ENCODE measurements around the gene MACROD2.

DNA sequence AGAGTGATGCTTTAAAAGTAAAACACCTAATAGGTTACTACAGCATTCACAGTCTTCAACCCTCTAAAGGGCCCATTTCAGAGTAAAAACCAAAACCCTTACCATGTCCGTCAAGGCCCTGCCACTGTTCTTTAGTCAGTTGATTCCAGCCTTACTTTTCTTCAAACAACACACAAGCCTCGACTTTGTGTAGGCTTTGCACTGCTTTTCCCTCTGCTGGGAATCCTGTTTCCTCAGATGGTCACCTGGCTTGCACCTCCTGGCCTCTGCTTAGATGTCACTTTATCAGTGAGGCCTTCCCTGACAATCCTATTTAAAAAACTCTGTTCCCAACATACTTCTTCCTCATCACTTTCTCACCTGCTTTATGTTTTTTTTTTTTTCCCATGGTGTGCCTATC lies 419.2 kb downstream of the MACROD2 start:
- TF ChIP-seq POLR2AphosphoS5 (IDR thresholded peaks at IDR 0.05), result no peak
- no peak for TF ChIP-seq CTCF (IDR thresholded peaks at IDR 0.05)
